ENCODE data around the gene SPRR2F. TPM values are rescaled to one million over a fixed set of nuclear protein-coding genes. Genes with fewer than 3 reads are reported as not detected.

SPRR2F gene
- total and polyA plus RNA-seq, 2 experiments from 2014 or later: 0.44 TPM; not detected in 1

DNA sequence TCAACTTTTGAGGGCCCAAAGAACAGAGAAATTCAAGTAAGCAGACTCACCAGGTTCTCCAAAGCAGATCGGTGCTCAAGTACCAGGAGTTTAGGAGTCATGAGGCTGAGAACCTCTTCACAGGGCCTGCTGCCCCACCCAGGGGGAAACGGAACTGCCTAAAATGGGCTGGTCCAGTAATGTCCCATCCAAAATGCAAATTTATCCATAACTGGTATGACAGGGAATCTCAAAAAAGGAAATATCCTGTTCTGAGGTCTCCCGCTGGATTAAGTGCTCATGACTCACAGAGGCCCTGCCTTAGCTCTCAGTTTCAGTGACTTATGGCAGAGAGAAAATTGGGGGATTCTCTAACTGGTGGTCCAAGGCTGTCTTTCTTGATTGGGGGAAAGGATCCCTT, 28.1 kb upstream of the SPRR2F start:
- H3K27ac ChIP-seq (ENCODE audit: low read depth): no peak overlapping the region
- no peaks in the 10 kb centered on the region for H3K27me3 ChIP-seq (ENCODE audit: insufficient read depth)
- Mint-ChIP-seq H3K36me3 (ENCODE audit: low read depth) (no peaks in the 10 kb centered on the region; the same call in 1 of the 3 replicates), H3K4me1 (peaks cover 17% of the 10 kb centered on the region), H3K27me3 (ENCODE audit: insufficient read depth, low read depth, poor library complexity) (peaks cover 9% of the 10 kb centered on the region), H3K4me3 (no peak overlapping the region), H3K27ac (no peak overlapping the region), H3K9me3 (no peaks in the 10 kb centered on the region)
- H3K4me2 ChIP-seq: no peak overlapping the region
- TF ChIP-seq, protein P1, sequence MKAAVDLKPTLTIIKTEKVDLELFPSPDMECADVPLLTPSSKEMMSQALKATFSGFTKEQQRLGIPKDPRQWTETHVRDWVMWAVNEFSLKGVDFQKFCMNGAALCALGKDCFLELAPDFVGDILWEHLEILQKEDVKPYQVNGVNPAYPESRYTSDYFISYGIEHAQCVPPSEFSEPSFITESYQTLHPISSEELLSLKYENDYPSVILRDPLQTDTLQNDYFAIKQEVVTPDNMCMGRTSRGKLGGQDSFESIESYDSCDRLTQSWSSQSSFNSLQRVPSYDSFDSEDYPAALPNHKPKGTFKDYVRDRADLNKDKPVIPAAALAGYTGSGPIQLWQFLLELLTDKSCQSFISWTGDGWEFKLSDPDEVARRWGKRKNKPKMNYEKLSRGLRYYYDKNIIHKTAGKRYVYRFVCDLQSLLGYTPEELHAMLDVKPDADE (IDR thresholded peaks at IDR 0.05): no peak
- TF ChIP-seq CREB1 (CRISPR knock-in tag; IDR thresholded peaks at IDR 0.05; ENCODE audit: low read depth) (no peak), NANOG (IDR thresholded peaks at IDR 0.05; ENCODE audit: borderline replicate concordance) (no peak), EZH2phosphoT487 (IDR thresholded peaks at IDR 0.05; ENCODE audit: unreplicated experiment) (no peak), JUNB (IDR thresholded peaks at IDR 0.05; ENCODE audit: unreplicated experiment) (no peak), ZNF114 (CRISPR knock-in tag; IDR thresholded peaks at IDR 0.05) (no peak)
- H3K9me2 ChIP-seq (ENCODE audit: insufficient read depth): peaks cover 7% of the 10 kb centered on the region; the same call in 1 of the 2 replicates
- H3K79me2 ChIP-seq (replicated peaks; ENCODE audit: insufficient read depth): no peaks in the 10 kb centered on the region
- H4K20me1 ChIP-seq (replicated peaks; ENCODE audit: insufficient read depth): no peaks in the 10 kb centered on the region
- H3K4me1 ChIP-seq (ENCODE audit: insufficient read depth): no peaks in the 10 kb centered on the region; the same call in 1 of the 2 replicates
- no peak for ATAC-seq
- no peak for DNase-seq (ENCODE audit: low spot score)
- no peak overlapping the region for H3K4me3 ChIP-seq
- no peaks in the 10 kb centered on the region for H3F3A ChIP-seq (replicated peaks; ENCODE audit: low read depth)
- no peaks in the 10 kb centered on the region for H3K36me3 ChIP-seq (ENCODE audit: insufficient read depth)
- H2AFZ ChIP-seq: no peak overlapping the region

DNA sequence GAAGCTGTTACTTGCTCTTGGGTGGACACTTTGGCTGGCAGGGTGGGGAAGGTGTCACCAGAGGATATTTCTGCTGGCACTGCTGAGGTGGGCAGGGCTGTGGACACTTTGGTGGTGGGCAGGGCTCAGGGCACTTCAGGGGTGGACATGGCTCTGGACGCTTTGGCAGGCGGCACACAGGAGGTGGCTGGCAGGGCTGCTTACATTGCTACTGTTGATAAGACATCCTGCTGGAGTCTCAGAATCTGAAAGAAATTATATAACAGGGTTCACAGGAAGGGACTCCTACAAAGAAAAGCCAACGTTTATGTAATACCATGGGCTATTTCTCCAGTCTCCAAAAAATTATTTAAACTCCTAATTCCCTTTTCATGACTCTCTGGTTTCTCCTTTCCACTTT, 27.2 kb upstream of the SPRR2F start:
- H3K4me3 ChIP-seq: no peak overlapping the region
- Mint-ChIP-seq H3K4me3 (no peak overlapping the region), H3K9me3 (no peaks in the 10 kb centered on the region), H3K27me3 (ENCODE audit: insufficient read depth, low read depth, poor library complexity) (peaks cover 9% of the 10 kb centered on the region), H3K4me1 (peaks cover 17% of the 10 kb centered on the region), H3K27ac (no peak overlapping the region), H3K36me3 (ENCODE audit: low read depth) (no peaks in the 10 kb centered on the region; the same call in 1 of the 3 replicates)
- H3K79me2 ChIP-seq (replicated peaks; ENCODE audit: insufficient read depth): no peaks in the 10 kb centered on the region
- ATAC-seq: no peak
- no peak overlapping the region for H3K27ac ChIP-seq (ENCODE audit: low read depth)
- H3K9me2 ChIP-seq (ENCODE audit: insufficient read depth): peaks cover 7% of the 10 kb centered on the region; the same call in 1 of the 2 replicates
- no peak overlapping the region for H3K4me2 ChIP-seq
- H3F3A ChIP-seq (replicated peaks; ENCODE audit: low read depth): no peaks in the 10 kb centered on the region
- no peaks in the 10 kb centered on the region for H4K20me1 ChIP-seq (replicated peaks; ENCODE audit: insufficient read depth)
- H3K27me3 ChIP-seq (ENCODE audit: insufficient read depth): no peaks in the 10 kb centered on the region
- no peak for DNase-seq (ENCODE audit: low spot score)
- H2AFZ ChIP-seq: no peak overlapping the region
- no peaks in the 10 kb centered on the region for H3K36me3 ChIP-seq (ENCODE audit: insufficient read depth)
- H3K4me1 ChIP-seq (ENCODE audit: insufficient read depth): no peaks in the 10 kb centered on the region; the same call in 1 of the 2 replicates
- TF ChIP-seq ZNF331 (CRISPR knock-in tag; IDR thresholded peaks at IDR 0.05; ENCODE audit: low read depth): no peak
- TF ChIP-seq, protein P2, sequence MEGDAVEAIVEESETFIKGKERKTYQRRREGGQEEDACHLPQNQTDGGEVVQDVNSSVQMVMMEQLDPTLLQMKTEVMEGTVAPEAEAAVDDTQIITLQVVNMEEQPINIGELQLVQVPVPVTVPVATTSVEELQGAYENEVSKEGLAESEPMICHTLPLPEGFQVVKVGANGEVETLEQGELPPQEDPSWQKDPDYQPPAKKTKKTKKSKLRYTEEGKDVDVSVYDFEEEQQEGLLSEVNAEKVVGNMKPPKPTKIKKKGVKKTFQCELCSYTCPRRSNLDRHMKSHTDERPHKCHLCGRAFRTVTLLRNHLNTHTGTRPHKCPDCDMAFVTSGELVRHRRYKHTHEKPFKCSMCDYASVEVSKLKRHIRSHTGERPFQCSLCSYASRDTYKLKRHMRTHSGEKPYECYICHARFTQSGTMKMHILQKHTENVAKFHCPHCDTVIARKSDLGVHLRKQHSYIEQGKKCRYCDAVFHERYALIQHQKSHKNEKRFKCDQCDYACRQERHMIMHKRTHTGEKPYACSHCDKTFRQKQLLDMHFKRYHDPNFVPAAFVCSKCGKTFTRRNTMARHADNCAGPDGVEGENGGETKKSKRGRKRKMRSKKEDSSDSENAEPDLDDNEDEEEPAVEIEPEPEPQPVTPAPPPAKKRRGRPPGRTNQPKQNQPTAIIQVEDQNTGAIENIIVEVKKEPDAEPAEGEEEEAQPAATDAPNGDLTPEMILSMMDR (conservative IDR thresholded peaks at IDR 0.05; ENCODE audit: low read depth in 2 of 2): no peak
- TF ChIP-seq ZNF114 (CRISPR knock-in tag; IDR thresholded peaks at IDR 0.05): no peak
- TF ChIP-seq, protein P3, sequence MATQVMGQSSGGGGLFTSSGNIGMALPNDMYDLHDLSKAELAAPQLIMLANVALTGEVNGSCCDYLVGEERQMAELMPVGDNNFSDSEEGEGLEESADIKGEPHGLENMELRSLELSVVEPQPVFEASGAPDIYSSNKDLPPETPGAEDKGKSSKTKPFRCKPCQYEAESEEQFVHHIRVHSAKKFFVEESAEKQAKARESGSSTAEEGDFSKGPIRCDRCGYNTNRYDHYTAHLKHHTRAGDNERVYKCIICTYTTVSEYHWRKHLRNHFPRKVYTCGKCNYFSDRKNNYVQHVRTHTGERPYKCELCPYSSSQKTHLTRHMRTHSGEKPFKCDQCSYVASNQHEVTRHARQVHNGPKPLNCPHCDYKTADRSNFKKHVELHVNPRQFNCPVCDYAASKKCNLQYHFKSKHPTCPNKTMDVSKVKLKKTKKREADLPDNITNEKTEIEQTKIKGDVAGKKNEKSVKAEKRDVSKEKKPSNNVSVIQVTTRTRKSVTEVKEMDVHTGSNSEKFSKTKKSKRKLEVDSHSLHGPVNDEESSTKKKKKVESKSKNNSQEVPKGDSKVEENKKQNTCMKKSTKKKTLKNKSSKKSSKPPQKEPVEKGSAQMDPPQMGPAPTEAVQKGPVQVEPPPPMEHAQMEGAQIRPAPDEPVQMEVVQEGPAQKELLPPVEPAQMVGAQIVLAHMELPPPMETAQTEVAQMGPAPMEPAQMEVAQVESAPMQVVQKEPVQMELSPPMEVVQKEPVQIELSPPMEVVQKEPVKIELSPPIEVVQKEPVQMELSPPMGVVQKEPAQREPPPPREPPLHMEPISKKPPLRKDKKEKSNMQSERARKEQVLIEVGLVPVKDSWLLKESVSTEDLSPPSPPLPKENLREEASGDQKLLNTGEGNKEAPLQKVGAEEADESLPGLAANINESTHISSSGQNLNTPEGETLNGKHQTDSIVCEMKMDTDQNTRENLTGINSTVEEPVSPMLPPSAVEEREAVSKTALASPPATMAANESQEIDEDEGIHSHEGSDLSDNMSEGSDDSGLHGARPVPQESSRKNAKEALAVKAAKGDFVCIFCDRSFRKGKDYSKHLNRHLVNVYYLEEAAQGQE (IDR thresholded peaks at IDR 0.05; ENCODE audit: unreplicated experiment): no peak
- no peak for TF ChIP-seq POLR2AphosphoS5 (IDR thresholded peaks at IDR 0.05; ENCODE audit: low read depth)
- TF ChIP-seq, protein P1 (IDR thresholded peaks at IDR 0.05): no peak
- no peak for TF ChIP-seq NANOG (IDR thresholded peaks at IDR 0.05; ENCODE audit: borderline replicate concordance)
- TF ChIP-seq STAT1 (IDR thresholded peaks at IDR 0.05; ENCODE audit: unreplicated experiment): no peak

Measured in GM23338 (cell line).